Trophoblast cell (in vitro differentiated cells and primary cell): Measurements from ENCODE around the gene SMG9.

Source experiments
- DNase-seq, 2 donors: peaks; one replicate each; pipeline ENCODE4 v3.0.0-alpha.2; 2016
- H2AFZ ChIP-seq: 2 replicates; pipeline ENCODE4 v1.6.1; 2013; ENCODE audit warnings: low read length, moderate library complexity, mild to moderate bottlenecking; ENCODE audit not compliant: insufficient read depth, poor library complexity
- H2AK5ac ChIP-seq: 2 replicates; pipeline ENCODE4 v1.6.1; 2013; ENCODE audit warnings: mild to moderate bottlenecking, low read length
- H2BK120ac ChIP-seq: 2 replicates; pipeline ENCODE4 v1.6.1; 2013; ENCODE audit warnings: low read length, mild to moderate bottlenecking, moderate library complexity; ENCODE audit not compliant: insufficient read depth, poor library complexity
- H2BK12ac ChIP-seq: 2 replicates; pipeline ENCODE4 v1.6.1; 2013; ENCODE audit warnings: mild to moderate bottlenecking, low read length, moderate library complexity
- H2BK5ac ChIP-seq: 2 replicates; pipeline ENCODE4 v1.6.1; 2013; ENCODE audit warnings: low read length, low read depth, moderate library complexity, mild to moderate bottlenecking; ENCODE audit not compliant: poor library complexity
- H3K14ac ChIP-seq: 2 replicates; pipeline ENCODE4 v1.6.1; 2013; ENCODE audit warnings: mild to moderate bottlenecking, low read length
- H3K18ac ChIP-seq: 2 replicates; pipeline ENCODE4 v1.6.1; 2013; ENCODE audit warnings: mild to moderate bottlenecking, low read length
- H3K23ac ChIP-seq: 2 replicates; pipeline ENCODE4 v1.6.1; 2013; ENCODE audit warnings: low read length
- H3K27ac ChIP-seq: 2 replicates; pipeline ENCODE4 v1.5.1; 2013; ENCODE audit warnings: low read depth, mild to moderate bottlenecking, inconsistent platforms, low read length, moderate library complexity
- H3K27me3 ChIP-seq: 2 replicates; pipeline ENCODE4 v1.6.1; 2013; ENCODE audit warnings: inconsistent platforms, mild to moderate bottlenecking, low read length, moderate library complexity; ENCODE audit not compliant: insufficient read depth
- H3K36me3 ChIP-seq, 2 experiments: 1 replicate in 1 of 2; 2 replicates in 1 of 2; pipeline ENCODE4 v1.6.1; 2013; ENCODE audit warnings: low read length in 2 of 2, mild to moderate bottlenecking in 2 of 2, moderate library complexity in 1 of 2; ENCODE audit not compliant: insufficient read depth in 2 of 2, control insufficient read depth in 1 of 2
- H3K4ac ChIP-seq: 2 replicates; pipeline ENCODE4 v1.6.1; 2013; ENCODE audit warnings: low read depth, mild to moderate bottlenecking, low read length, moderate library complexity
- H3K4me1 ChIP-seq, 2 experiments: 1 replicate in 1 of 2; 2 replicates in 1 of 2; pipeline ENCODE4 v1.6.1; 2013; ENCODE audit warnings: low read length in 2 of 2, mild to moderate bottlenecking in 2 of 2, moderate library complexity in 1 of 2; ENCODE audit not compliant: insufficient read depth in 2 of 2, control insufficient read depth in 1 of 2
- H3K4me2 ChIP-seq: 2 replicates; pipeline ENCODE4 v1.6.1; 2013; ENCODE audit warnings: inconsistent platforms, mild to moderate bottlenecking, low read length, moderate library complexity
- H3K4me3 ChIP-seq: 2 replicates; pipeline ENCODE4 v1.5.1; 2013; ENCODE audit warnings: mild to moderate bottlenecking, low read depth, low read length, inconsistent platforms
- H3K79me1 ChIP-seq: one replicate; pipeline ENCODE4 v1.6.1; 2013; ENCODE audit warnings: low read length
- H3K79me2 ChIP-seq: 2 replicates; pipeline ENCODE4 v1.6.1; 2013; ENCODE audit warnings: low read length, mild to moderate bottlenecking; ENCODE audit not compliant: control insufficient read depth, insufficient read depth, poor library complexity
- H3K9ac ChIP-seq: 2 replicates; pipeline ENCODE4 v1.6.1; 2013; ENCODE audit warnings: mild to moderate bottlenecking, low read length
- H3K9me3 ChIP-seq: 2 replicates; pipeline ENCODE4 v1.6.1; 2013; ENCODE audit warnings: low read depth, mild to moderate bottlenecking, control low read depth, inconsistent platforms, low read length; ENCODE audit not compliant: insufficient read depth
- H4K12ac ChIP-seq: 2 replicates; pipeline ENCODE4 v1.6.1; 2013; ENCODE audit warnings: low read depth, mild to moderate bottlenecking, low read length, moderate library complexity
- H4K8ac ChIP-seq: 2 replicates; pipeline ENCODE4 v1.6.1; 2013; ENCODE audit warnings: low read depth, mild to moderate bottlenecking, low read length, moderate library complexity
- H4K91ac ChIP-seq: one replicate; pipeline ENCODE4 v1.6.1; 2013; ENCODE audit warnings: low read depth, mild to moderate bottlenecking, low read length, moderate library complexity
- WGBS: extraction: QIAGEN DNeasy Blood & Tissue Kit; methylation state at CpG from one replicate; pipeline ENCODE4 v1.1.7; 2013; ENCODE audit warnings: missing lambda C conversion rate; ENCODE audit not compliant: insufficient read length, insufficient coverage; ENCODE audit errors: extremely low coverage; 5-methylcytosine and 5-hydroxymethylcytosine counted together

SMG9 gene

GRCh38 chr19:43735013-43735412, 19.7 kb downstream of the SMG9 start:
- DNase-seq, result no peak
- no CpG with 5 or more reads among the region's 6 CpGs for WGBS
- Histone ChIP-seq H3K23ac (no peak overlapping the region), H3K4me2 (no peak overlapping the region), H3K4ac (no peak overlapping the region), H2BK120ac (no peak overlapping the region), H3K27ac (no peak overlapping the region), H4K91ac (no peak overlapping the region), H3K9me3 (no peaks in the 10 kb centered on the region), H2AK5ac (no peak overlapping the region), H3K27me3 (no peaks in the 10 kb centered on the region), H3K14ac (no peak overlapping the region), H2BK12ac (no peak overlapping the region), H3K79me1 (no peaks in the 10 kb centered on the region), H2BK5ac (no peak overlapping the region), H3K9ac (no peak overlapping the region), H3K79me2 (no peaks in the 10 kb centered on the region), H3K4me3 (no peak overlapping the region), H4K8ac (no peak overlapping the region), H4K12ac (no peak overlapping the region), H3K18ac (no peak overlapping the region), H3K36me3 (peaks cover 60 to 74% of the 10 kb centered on the region in 2 experiments), H2AFZ (no peak overlapping the region), H3K4me1 (peaks cover 3 to 5% of the 10 kb centered on the region in 2 experiments)

- no peak overlapping the region for H3K27ac ChIP-seq
- no peak overlapping the region for H4K12ac ChIP-seq
- no peaks in the 10 kb centered on the region for H3K27me3 ChIP-seq
- no peak overlapping the region for H3K23ac ChIP-seq
- H3K36me3 ChIP-seq, result peaks cover 58 to 72% of the 10 kb centered on the region in 2 experiments
- H3K4me2 ChIP-seq, result no peak overlapping the region
- no peak overlapping the region for H2AFZ ChIP-seq
- no peaks in the 10 kb centered on the region for H3K79me2 ChIP-seq
- no peak overlapping the region for H2AK5ac ChIP-seq
- no peaks in the 10 kb centered on the region for H3K4me1 ChIP-seq
- H3K18ac ChIP-seq, result no peak overlapping the region
- H3K14ac ChIP-seq, result no peak overlapping the region
- H3K4ac ChIP-seq, result no peak overlapping the region
- H3K79me1 ChIP-seq, result no peaks in the 10 kb centered on the region
- H2BK12ac ChIP-seq, result no peak overlapping the region
- no peak overlapping the region for H4K8ac ChIP-seq
- no peak overlapping the region for H3K4me3 ChIP-seq
- no peak overlapping the region for H2BK120ac ChIP-seq
- no peak overlapping the region for H4K91ac ChIP-seq
- WGBS, result no CpG with 5 or more reads among the region's 1 CpG
- peaks cover 5% of the 10 kb centered on the region for H3K9me3 ChIP-seq
- DNase-seq, result no peak
- no peak overlapping the region for H2BK5ac ChIP-seq
- no peak overlapping the region for H3K9ac ChIP-seq
Observed at GRCh38 chr19:43731846-43732245, 22.9 kb downstream of the SMG9 start.

GRCh38 chr19:43731346-43731745, 23.4 kb downstream of the SMG9 start:
- H4K91ac ChIP-seq, result no peak overlapping the region
- H3K4ac ChIP-seq, result no peak overlapping the region
- H3K79me1 ChIP-seq, result no peaks in the 10 kb centered on the region
- H3K23ac ChIP-seq, result no peak overlapping the region
- H2BK5ac ChIP-seq, result no peak overlapping the region
- H3K79me2 ChIP-seq, result no peaks in the 10 kb centered on the region
- H4K12ac ChIP-seq, result no peak overlapping the region
- H4K8ac ChIP-seq, result no peak overlapping the region
- H3K9ac ChIP-seq, result no peak overlapping the region
- H3K4me1 ChIP-seq, result no peaks in the 10 kb centered on the region
- H2BK120ac ChIP-seq, result no peak overlapping the region
- H3K36me3 ChIP-seq, result peaks cover 54 to 67% of the 10 kb centered on the region in 2 experiments
- H3K9me3 ChIP-seq, result peaks cover 5% of the 10 kb centered on the region
- H3K18ac ChIP-seq, result no peak overlapping the region
- WGBS, result no CpG with 5 or more reads among the region's 14 CpGs
- H3K4me2 ChIP-seq, result no peak overlapping the region
- no peak overlapping the region for H2AFZ ChIP-seq
- no peaks in the 10 kb centered on the region for H3K27me3 ChIP-seq
- no peak overlapping the region for H2AK5ac ChIP-seq
- H2BK12ac ChIP-seq, result no peak overlapping the region
- no peak for DNase-seq
- H3K14ac ChIP-seq, result no peak overlapping the region
- no peak overlapping the region for H3K4me3 ChIP-seq
- H3K27ac ChIP-seq, result no peak overlapping the region

- Histone ChIP-seq H3K23ac (no peak overlapping the region), H3K14ac (no peak overlapping the region), H3K27ac (no peak overlapping the region), H3K9ac (no peak overlapping the region), H3K27me3 (no peaks in the 10 kb centered on the region), H2AFZ (no peak overlapping the region), H2BK120ac (no peak overlapping the region), H3K79me1 (no peaks in the 10 kb centered on the region), H3K18ac (no peak overlapping the region), H3K4me3 (no peak overlapping the region), H3K4ac (no peak overlapping the region), H3K4me2 (no peak overlapping the region), H3K9me3 (peaks cover 5% of the 10 kb centered on the region), H2AK5ac (no peak overlapping the region), H2BK5ac (no peak overlapping the region), H4K8ac (no peak overlapping the region), H3K79me2 (no peaks in the 10 kb centered on the region), H3K4me1 (no peaks in the 10 kb centered on the region), H4K12ac (no peak overlapping the region), H4K91ac (no peak overlapping the region), H2BK12ac (no peak overlapping the region), H3K36me3 (peaks cover 52 to 60% of the 10 kb centered on the region in 2 experiments)
- WGBS, result no CpG with 5 or more reads among the region's 5 CpGs
- no peak for DNase-seq
Observed at GRCh38 chr19:43729919-43730318, 24.8 kb downstream of the SMG9 start.
